ENCODE results near the gene SRGN.

Gene SRGN

GRCh38 chr10:69142983-69143382 is 55.1 kb downstream of the SRGN start:
- DNase-seq, result no peak

- DNase-seq, result no peak
These were observed 57.4 kb downstream of the SRGN start for GRCh38 chr10:69145329-69145728.

GRCh38 chr10:69145864-69146263 is 58.0 kb downstream of the SRGN start:
- DNase-seq, result no peak

GRCh38 chr10:69146759-69147158 is 58.9 kb downstream of the SRGN start:
- no peak for DNase-seq

GRCh38 chr10:69151984-69152383 is 64.1 kb downstream of the SRGN start:
- DNase-seq, result no peak

- DNase-seq, result no peak
These were observed 65.3 kb downstream of the SRGN start for GRCh38 chr10:69153227-69153626.

Measured in midbrain (tissue), 1 donor.